OCI-LY7 (cell line): ENCODE data around the gene CTPS2.

Source experiments
- CTCF ChIP-seq: fragments of 200-600 bp; sonication (generic); conservative IDR thresholded peaks from 2 replicates; pipeline ENCODE4 v1.5.1; 2014; ENCODE audit warnings: mild to moderate bottlenecking, antibody characterized with exemption, low read length, moderate library complexity, mixed read lengths
- EZH2phosphoT487 ChIP-seq: fragments of 200-600 bp; sonication (generic); IDR thresholded peaks from 2 replicates; pipeline ENCODE4 v1.6.1; 2018; ENCODE audit warnings: low read depth, borderline replicate concordance, mild to moderate bottlenecking, mixed run types, antibody characterized with exemption, low read length, moderate library complexity, mixed read lengths

GRCh38 chrX:16700734-16701133 is 11.7 kb downstream of the CTPS2 start:
- TF ChIP-seq EZH2phosphoT487 (no peak), CTCF (no peak)
